ENCODE measurements around the gene KIF20A. TPM values are rescaled to one million over a fixed set of nuclear protein-coding genes. Genes with fewer than 3 reads are reported as not detected.

Gene KIF20A
- total RNA-seq, 6 experiments from 2014 or later: 0.55 to 3.3 (median 1.1) TPM

DNA sequence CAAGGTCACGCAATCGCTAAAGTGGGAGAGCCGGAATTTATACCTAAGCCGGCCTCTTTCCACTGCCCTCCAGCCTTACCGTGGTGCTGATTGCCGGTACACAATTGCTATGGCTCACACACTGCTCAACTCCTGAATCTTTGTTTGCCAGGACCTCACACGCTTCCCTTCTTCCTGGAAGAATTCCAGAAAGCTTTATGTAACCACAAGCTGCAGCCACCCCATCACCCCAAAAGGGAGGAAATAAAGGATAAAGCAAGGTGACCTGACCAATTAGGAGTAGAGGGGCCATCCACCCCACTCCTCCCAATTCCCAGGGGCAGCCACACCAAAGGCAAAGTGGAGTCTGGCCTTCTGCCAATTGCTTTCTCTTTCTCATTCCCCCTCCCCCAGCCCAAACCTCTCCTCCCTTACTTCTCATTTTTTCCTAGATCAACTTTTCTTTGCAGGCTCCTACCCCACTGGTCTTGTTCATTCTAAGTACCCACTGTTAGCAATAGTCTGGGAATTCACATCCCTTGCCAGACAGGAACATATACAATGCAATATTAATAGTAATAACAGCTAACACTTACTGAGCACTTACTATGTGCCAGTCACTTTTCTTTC, 52.2 kb downstream of the KIF20A start:
- no peak overlapping the region for H3K4me3 ChIP-seq
- H3K9me3 ChIP-seq: no peaks in the 10 kb centered on the region
- no peak overlapping the region for H3K27ac ChIP-seq
- DNase-seq (no peak), ATAC-seq (peak; percentile 27 to 51 (median 39))
- 50% methylated on average over 7 of the region's 7 CpGs for WGBS (ENCODE audit: insufficient coverage, low coverage, low lambda C conversion rate, missing lambda C conversion rate)
- TF ChIP-seq CTCF (IDR thresholded peaks at IDR 0.05) (no peak), POLR2A (IDR thresholded peaks at IDR 0.05) (no peak)
- H3K4me1 ChIP-seq: peaks cover 0 to 6% (median 0%) of the 10 kb centered on the region in 4 donors
- intact Hi-C loops (cut with DNase I): no loop called here
- H3K27me3 ChIP-seq: no peaks in the 10 kb centered on the region
- H3K36me3 ChIP-seq: no peaks in the 10 kb centered on the region

GRCh38 chr5:138233280-138233679, 54.4 kb downstream of the KIF20A start:
- TF ChIP-seq CTCF (IDR thresholded peaks at IDR 0.05): no peak
- TF ChIP-seq POLR2A (IDR thresholded peaks at IDR 0.05): no peak
- ATAC-seq (no peak), DNase-seq (no peak)
- no peak overlapping the region for H3K27ac ChIP-seq
- H3K4me1 ChIP-seq: peaks cover 0 to 6% (median 0%) of the 10 kb centered on the region in 4 donors
- H3K9me3 ChIP-seq: no peaks in the 10 kb centered on the region
- WGBS (ENCODE audit: insufficient coverage, low coverage, low lambda C conversion rate, missing lambda C conversion rate): no CpG with 5 or more reads among the region's 2 CpGs
- intact Hi-C loops (cut with DNase I): no loop called here
- no peaks in the 10 kb centered on the region for H3K27me3 ChIP-seq
- no peak overlapping the region for H3K4me3 ChIP-seq
- H3K36me3 ChIP-seq: no peaks in the 10 kb centered on the region

DNA sequence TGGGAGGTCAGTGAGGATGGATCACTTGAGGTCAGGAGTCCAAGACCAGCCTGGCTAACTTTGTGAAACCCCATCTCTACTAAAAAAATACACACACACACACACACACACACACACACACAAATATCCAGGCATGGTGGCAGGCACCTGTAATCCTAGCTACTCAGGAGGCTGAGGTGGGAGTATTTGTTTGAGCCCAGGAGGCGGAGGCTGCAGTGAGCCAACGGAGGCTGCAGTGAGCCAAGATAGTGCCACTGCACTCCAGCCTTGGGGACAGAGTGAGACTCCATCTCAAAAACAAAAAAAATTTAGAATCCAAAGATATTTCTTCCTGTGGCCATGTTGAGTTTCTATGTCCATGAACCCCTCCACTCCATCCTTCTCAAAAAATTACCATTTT, 55.7 kb downstream of the KIF20A start:
- intact Hi-C loops (cut with DNase I): no loop called here
- peaks cover 0 to 6% (median 0%) of the 10 kb centered on the region in 4 donors for H3K4me1 ChIP-seq

More for the DNA sequence above, 55.7 kb downstream of the KIF20A start:
- TF ChIP-seq POLR2A (IDR thresholded peaks at IDR 0.05) (no peak), CTCF (IDR thresholded peaks at IDR 0.05) (no peak)
- no peak overlapping the region for H3K4me3 ChIP-seq
- DNase-seq: no peak
- H3K27ac ChIP-seq: no peak overlapping the region
- WGBS (ENCODE audit: insufficient coverage, low coverage, low lambda C conversion rate, missing lambda C conversion rate): 100% methylated on average over 1 of the region's 2 CpGs
- no peak for ATAC-seq
- H3K27me3 ChIP-seq: no peaks in the 10 kb centered on the region
- no peaks in the 10 kb centered on the region for H3K9me3 ChIP-seq
- no peaks in the 10 kb centered on the region for H3K36me3 ChIP-seq

Other genes starting within 250 kb of the KIF20A start
- gene FAM13B, start 146.0 kb upstream of the KIF20A start, total RNA-seq: 10 to 100 TPM in 1 of 6 experiments, 1 to 10 TPM in 5; 6.0 to 12.4 (median 6.5) TPM
- gene WNT8A, start 95.1 kb upstream of the KIF20A start, total RNA-seq: not detected
- gene NME5, start 39.7 kb upstream of the KIF20A start, total RNA-seq: under 1 TPM in 3 of 6 experiments, not detected in 3; 0.22 to 0.32 (median 0.29) TPM
- 10 to 100 TPM in 5 of 6 experiments, 1 to 10 TPM in 1; 9.0 to 33.7 (median 17.0) TPM for gene BRD8, start 482 bp upstream of the KIF20A start, total RNA-seq
- 10 to 100 TPM; 11.9 to 16.2 (median 15.2) TPM for gene CDC23, start 34.2 kb downstream of the KIF20A start, total RNA-seq
- under 1 TPM in 1 of 6 experiments, not detected in 5; 0.17 TPM for gene GFRA3, start 95.5 kb downstream of the KIF20A start, total RNA-seq
- under 1 TPM in 3 of 6 experiments, not detected in 3; 0.18 to 0.43 (median 0.24) TPM for gene CDC25C, start 152.7 kb downstream of the KIF20A start, total RNA-seq
- gene FAM53C, start 159.2 kb downstream of the KIF20A start, total RNA-seq: 10 to 100 TPM in 2 of 6 experiments, 1 to 10 TPM in 4; 7.2 to 15.8 (median 8.7) TPM
- gene KDM3B, start 173.6 kb downstream of the KIF20A start, total RNA-seq: 10 to 100 TPM; 13.7 to 19.7 (median 18.3) TPM

Data from right lobe of liver (tissue), 6 donors.